Measurements from ENCODE around the gene ANKRD66.
"Not testable (repeated sequence)": the region's sequence is repeated elsewhere in the genome, so short reads cannot be mapped to it uniquely, and the experiment has no call there.

Gene ANKRD66

DNA sequence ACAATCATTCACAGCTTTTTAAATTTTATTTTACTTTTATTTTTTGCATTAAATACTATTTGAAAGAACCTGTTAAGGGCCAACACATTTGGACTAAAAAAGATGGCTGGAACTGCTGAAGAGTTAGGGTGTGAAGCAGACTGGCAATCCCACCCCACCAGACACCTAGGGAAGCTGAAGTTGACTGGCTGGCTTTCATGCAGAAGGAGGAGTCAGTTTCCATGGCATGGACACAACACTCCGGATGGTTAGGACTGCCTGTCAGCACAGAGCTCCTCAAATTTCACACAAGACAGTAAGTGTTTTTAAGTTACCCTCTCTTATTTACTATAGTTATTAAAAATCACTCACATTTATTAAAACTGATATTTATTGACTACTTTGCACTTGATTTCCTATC is at the start of gene ANKRD66:
Gene ANKRD66 (plus strand): TSS at position 238 of the 400 bp plus-strand sequence. CDS start 5,016 bp downstream, outside the sequence.
- no peak for DNase-seq

DNA sequence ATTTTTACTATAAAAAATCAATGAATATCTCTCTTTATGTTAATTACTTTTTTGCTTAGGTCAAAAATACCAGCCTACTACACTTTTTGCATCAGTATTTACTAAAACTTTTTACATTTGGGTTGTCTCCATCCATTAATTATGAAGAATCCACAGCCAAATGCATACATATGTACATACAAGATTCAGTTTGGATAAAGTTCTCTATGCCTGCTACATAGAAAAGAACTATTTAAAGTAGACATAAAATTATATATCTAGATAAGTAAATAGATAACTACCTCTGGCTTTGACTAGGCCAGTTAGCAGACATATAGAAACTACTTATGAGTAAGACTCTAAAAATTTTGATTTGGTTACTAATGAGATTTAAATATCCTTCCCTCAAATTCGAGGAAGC is 46.8 kb upstream of the ANKRD66 start:
- no peak for DNase-seq

DNA sequence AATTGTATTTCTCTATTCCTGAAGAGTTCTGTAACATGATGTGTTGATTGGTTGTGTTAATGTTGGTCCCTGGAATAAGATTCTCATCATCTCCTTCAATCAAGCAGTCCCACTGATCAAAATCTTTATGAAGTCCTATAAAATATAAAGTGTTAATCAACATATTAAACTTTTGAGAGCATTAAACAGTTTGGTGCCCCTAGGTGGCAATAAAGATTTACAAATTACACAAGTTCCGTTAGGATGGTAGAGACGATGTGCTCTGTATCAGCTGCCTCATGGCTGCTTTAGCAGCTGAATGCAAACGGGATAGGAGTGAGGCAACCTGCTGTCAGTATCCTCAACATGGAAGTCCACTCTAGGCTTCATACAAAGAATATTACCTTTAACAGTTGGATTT is 42.2 kb upstream of the ANKRD66 start:
- DNase-seq = peak; percentile 32

DNA sequence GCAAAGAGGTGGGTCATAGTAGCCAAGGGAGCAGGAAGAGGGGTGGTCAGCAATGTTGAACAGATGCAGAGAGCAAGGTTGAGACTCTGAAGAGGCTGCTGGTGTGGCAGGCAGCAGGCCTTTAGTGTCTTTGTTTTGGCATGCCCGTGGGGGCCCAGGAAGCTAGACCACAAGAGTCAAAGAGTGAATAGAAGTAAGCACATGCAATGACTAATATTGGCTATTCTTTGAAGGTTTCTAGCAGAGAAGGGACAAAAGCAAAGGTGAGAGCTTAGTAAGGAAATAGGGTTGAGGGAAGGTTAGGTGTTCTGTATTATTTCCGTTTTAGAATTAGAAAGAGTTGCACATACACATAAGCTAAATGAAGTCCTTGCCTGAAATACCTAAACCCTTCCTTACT is 40.3 kb upstream of the ANKRD66 start:
- no peak for DNase-seq

DNA sequence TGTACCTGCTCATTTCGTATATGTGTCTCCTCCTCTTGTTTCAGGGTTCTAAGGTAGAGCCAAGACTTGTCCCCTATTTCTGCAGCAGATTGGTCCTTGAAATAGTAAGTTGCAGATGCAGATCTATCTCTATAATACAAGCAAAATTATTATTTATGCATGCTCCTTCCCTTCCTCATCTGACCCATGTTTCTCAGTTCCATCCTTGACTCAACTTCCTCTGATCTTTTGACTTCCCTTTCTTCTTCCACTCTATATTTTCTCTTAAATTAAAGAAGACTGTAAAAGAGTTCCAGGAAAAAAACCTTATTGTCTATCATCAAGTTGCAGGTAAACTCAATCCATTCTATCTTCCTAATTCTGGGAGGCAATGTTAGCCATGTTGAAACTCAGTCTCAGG is 35.2 kb upstream of the ANKRD66 start:
- no peak for DNase-seq

DNA sequence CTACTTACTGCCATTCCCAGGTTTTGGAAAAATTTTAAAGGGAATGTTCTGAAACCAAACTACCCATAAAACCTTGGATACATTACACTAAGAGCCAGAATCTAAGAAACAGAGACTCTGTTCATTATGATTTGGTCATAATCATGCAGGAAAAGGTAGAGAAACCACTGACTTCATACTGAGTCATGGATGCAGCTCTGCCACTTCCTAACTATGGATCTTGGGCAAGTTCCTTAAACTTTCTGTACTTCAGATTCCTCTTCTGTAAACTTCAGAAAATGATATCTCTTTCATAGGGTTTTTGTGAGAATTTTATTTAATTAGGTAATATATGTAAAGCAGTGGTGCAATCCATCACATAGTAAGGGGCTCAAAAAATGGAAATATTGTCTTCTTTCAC is 31.6 kb upstream of the ANKRD66 start:
- DNase-seq = peak; percentile 5

DNA sequence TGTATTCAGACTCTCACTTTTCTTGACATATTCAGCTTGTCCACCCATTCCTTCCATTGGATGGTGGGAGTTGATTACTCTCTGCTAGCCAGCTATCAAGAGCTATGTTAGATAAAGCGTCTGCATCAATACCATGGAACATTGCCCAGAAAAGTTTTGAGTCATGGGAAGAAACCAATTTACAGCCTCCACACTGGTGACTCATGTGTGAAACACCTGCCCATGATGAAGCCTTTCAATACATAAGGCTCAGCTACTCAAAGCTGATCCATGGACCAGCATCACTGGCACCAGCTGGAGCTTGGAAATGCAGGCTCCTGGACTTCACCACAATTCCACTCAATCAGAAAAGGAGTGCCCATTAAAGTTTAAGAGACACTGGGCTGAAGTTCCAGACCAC is 27.6 kb upstream of the ANKRD66 start:
- peak; percentile 57 for DNase-seq

DNA sequence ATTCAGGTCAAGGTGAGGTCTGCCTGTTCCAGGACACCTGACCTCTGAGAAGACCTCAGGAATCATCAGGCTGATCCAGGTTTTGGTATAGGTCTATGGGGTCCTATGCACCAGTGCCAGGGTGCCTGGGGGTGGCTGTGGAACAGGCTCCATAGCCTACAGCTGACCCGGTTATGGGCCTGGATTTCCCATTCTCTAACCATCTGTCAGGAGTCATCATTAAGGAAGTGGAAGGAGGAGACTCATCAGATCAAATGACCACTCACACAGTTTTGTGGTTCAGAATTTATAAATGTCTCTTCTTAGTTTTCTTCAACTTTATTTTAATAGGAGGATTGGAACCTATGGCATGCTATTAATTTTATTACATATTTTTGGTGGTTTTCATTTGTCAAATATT is 26.3 kb upstream of the ANKRD66 start:
- DNase-seq = no peak

DNA sequence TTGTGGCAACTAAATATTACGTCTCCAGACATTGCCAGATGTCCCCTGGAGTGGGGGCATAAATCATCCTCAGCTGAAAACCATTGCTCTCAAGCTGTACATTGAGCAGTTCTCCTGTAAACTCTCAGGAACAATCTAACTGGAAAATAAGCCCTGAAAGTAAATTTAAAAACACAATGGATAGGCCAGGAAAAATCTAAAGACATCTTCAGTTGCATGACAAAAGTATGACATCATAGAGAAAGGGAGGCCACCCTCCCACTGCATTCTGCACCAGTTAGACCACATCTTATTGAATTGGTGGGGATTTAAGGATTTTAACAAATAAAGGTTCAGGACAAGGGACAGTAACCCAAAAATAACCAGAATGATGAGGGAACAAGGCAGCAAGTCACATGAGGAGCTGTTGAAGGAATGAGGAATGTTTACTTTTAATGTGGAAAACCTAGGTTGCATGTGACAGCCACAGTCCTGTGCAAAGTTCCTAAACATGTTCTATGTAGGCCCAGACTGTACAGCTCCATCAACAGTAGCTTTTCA is 16.9 kb upstream of the ANKRD66 start:
- no peak for DNase-seq

DNA sequence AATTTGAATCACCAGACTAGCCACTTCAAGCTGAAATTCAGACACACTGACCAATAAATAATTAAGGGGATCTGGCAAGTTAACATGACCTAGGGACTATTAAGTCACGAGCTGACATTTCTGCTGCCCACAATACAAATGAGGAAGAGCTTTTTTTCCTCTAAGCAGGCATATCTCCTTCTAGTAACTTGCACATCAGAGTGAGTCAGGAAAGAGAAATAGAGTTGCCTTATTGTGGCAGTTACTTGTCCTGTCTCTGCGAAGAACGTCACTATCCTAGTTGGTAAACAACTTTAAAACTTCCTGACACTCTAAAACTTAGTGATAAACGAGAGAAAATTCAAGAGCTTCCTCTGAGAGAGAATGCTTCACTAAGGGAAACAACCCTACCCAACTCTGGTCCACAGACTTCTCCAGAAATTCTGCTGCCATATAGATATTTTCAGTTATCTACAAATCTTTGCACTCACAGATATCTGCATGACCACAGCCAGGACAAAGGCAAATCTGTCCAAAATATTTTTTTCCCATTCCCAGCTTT is 15.7 kb upstream of the ANKRD66 start:
- no peak for DNase-seq

DNA sequence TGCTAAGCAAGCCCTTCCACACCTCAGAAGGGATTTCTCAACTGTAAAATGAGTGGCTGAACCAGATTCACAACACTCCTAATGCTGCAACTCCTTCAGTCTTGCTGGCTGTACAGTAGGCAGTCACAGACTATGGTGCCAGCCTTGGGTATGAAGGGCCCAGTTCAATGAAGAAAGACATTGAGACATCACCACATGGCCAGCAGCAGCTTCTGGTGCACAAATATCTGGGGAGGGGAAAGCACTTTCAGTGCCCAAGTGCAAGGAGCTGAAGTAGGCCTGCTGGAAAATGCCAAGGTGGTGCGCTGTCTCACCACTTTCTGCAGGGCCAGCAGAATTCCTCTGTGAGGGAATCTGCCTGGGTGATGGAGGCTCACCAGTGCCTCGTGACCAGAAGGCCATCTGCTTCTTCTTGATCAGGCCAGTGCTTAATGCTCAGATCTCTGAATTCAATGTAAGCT is 13.4 kb upstream of the ANKRD66 start:
- DNase-seq = no peak

DNA sequence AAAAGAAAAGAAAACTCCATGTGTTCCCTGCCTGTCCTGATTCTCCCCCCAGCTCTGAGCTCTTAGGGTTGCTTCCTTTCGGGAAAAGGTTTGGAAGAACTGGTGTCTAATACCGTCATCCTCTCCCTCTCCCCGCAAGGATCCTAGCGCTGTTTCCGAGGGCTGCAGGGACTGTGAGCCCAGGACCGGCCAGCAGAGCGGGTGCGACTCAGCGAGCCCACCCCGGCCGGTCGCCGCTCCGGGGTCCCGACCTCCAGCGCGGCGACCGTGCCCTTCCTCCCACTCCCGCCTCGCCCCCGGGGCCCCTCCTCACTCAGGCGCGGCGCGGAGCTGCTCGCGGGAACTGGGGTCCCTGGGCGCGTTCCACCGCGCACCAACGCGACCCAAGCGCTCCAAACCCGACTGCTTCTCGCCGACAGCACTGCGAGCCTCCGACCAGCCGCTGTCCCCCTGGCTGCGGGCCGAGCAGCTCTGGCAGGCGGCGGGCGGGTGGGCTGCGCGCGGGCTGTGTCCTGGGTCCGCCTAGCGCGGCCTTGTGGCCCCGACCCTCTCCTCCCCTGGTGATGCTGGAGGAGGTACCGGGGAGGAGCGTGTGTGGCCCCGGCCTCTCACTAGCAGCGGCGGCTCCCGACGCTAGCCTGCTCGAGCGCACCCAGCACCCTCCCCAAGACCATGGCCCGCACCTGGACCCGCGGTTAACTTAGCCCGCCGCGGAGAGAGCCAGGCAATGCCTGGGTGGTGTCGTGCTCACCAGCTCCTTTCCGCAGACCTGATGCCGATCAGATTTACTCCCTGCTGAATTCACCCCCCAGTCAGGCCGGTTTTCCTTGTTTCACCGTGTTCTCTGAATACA is 11.6 kb upstream of the ANKRD66 start, which contains the start of gene PLA2G7:
Gene PLA2G7 (minus strand): TSS at position 509 of the 853 bp plus-strand sequence. CDS start 12,484 bp downstream, outside the sequence.
- DNase-seq = no peak

DNA sequence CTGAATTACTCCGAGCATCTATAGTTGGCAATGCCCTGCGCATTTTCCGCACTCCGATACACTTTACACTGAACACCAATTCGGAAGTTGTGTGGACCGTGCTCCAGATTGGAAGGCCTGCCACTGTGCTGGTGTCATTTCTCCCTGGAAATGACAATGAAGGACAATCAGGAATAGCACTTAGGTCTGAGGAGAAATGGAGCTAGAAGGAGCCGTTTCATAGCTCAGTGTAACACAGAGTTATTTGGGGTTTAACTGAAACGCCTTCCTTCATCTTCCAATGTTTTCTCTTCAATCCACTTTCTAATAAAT is 11.1 kb upstream of the ANKRD66 start:
- DNase-seq = no peak

DNA sequence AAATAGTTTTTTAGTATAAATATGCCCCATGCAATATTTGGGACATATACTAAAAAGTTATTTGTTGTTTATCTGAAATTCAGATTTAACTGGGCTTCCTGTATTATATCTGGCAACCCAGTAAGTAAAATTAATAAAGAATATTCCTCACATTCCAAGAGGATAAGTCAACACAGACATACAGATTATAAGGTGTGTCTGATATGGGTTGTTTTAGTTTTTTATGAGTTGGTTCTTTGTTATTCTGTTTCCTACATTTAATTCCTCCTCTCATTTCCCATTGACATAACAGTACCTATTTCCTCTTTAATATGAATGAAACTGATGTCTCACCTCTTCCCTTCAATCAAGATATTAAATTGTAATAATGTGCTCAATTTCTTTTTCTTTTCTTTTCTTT is 9.8 kb upstream of the ANKRD66 start:
- no peak for DNase-seq

DNA sequence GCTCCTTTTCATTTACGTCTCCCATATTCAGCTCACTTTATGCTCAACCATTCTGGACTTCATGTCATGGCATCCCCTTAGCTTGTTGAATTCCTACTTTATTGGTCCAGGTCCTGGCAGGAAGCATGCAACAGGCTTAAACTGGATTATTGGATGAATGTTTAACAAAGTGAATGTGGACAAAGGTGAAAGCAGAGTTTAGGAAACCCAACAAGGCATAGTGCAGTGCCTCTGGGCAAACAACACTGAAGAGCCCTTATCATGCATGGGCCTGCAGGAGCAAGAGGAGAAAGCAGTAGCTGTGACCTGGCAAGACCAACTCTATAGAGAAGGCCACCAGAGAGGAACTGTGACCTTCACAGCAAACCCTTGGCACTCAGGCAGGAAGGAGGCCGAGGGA is 5.3 kb upstream of the ANKRD66 start:
- DNase-seq = no peak

DNA sequence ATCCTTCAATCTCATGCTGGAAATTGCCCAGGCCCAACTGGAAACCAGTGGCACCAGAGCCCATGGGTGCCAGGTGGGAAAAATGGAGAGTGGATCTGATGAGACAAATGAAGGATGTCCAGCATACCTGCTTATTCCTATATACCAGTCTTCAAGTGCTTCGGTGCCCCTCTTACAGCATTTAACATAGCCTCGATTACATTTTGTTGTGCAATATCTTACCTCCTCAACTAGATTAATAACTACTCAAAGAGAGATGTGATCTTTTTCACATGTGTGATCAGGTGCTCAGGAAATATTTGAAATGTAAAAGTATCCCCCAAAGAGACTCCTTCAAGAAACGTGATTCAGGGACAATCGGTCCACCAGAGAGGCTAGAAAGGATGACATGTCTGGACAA is 4.8 kb upstream of the ANKRD66 start:
- no peak for DNase-seq

DNA sequence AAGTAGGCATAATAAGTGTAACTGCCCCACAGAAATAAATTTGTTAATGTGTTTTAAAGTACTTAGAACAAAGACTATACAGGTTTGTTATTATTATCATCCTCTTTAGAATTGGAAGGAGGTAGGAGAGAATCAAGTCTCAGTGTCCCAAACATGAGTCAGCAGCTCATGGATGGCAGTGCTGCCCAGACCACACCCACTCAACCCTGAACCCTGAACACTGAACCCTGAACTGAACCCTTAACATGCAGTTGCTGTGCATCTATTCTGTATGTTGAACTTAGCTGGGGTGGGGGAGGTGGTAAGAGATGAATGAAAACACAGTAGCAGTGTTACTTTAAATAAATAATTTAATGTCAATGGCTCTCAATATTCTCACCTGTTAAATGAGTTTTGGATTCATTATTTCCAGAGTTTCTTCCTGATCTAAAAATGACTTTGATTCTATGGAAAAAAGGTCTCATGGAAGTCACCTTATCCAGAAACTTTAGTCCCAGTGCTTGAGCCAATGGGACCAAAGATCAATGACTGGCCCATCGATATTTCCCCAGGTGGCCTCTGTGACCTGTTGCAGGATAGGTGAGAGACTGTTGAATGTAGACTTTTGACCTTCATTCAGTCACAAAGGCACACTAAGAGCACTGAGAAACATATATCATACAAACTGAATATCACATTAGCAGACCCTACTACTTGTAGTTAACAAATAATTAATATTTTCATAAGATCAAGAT is 3.1 kb upstream of the ANKRD66 start:
- DNase-seq = no peak

DNA sequence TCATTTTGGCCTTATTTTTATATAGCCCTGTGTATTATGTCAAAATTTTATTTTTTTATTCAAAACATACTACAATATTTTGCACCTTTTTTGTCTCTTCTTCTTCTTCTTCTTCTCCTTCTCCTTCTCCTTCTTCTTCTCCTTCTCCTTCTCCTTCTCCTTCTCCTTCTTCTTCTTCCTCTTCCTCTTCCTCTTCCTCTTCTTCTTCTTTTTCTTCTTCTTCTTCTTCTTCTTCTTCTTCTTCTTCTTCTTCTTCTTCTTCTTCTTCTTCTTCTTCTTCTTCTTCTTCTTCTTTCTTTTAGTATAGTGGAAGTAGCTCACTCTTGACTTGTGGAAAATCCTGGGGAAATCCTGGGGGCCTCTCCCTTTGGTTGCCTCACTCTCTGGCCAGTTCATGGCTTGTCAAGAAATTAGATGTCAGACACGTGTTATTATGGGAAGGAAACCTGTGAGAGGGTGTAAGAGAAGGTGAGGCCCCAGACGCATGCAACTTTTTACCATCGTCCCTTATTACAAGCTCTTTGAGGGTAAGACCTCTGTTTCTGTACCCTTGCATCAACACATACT is 2.5 kb upstream of the ANKRD66 start:
- DNase-seq = not testable (repeated sequence)

DNA sequence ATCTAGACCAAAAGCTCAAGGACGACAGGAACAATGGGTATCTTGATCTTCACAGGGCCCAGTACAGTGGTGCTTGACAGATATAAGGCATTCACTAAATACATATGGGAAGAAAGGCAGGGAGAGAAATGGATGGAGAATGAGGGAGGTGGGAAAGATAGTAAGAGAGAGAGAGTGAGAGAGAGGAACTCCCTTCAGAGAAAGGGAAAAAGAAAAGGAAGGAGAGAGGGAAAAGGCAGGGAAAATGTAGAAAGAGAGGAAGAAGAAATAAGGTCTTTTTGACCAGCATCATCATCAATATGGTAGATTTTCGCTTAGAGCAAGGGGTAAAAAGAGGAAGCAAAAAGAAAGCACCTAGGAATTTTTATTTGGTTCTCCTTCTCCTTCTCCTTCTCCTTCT is 760 bp upstream of the ANKRD66 start:
- no peak for DNase-seq

DNA sequence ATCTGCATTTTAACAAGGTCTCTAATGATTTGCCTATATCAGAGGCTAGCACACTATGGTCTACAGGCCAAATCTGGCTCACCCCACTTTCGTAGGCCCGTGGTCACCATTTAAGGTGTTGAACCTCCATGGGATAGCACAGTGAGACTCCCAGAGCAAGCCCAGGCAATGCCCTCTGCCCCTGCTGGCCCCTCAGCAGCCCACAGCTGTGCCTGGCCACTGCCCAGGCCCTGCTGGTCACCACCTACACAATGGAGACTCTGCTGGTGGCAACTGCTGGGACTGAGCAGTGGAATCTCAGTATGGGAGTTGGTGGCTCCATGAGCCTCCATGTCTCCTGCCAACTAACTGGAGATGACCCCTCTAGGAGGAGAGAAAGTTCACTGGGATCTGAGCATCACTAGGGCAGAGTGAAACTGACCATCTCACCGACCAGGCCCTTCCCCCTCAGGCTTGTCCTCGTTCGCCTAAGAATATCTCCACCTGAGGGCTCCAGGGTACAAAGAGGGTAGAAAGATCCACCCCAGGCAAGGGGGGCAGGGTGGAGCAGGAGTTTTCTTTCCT is 2.3 kb downstream of the ANKRD66 start:
- no peak for DNase-seq

DNA sequence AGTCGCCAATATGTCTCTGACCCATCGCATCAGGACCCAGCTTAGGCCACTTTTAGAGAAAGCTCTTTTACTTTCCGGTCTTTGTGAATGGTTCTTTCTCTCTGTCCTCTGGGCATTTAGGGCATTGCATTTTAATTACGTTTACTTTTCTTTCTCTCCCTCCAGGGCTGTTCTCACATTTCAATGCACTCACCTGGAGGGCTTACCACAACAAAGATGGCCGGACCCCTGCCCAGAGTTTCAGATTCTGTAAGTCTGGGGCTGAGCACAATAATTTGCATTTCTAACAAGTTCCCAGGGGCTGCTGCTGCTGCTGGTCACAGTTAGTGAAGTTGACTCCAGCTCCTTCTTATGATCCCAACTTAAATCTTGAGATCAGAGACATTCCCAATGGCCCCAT is 3.0 kb downstream of the ANKRD66 start:
- DNase-seq = no peak

DNA sequence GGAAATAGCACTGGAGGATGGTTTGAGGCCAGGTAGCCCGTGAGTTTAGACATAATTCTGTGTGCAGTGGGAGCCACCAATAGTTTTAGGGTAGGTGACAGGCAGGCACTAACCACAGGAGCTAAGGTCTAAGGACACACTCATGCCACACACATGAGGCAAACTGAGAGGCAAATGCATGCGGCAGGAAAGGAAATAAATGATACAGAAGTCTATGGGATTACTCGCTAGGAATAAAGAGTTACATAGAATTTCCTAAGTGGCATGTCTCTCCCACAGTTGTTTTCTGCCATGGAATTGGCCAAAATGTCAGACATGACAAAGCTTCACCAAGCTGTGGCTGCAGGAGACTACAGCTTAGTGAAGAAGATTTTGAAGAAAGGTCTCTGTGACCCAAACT is 4.9 kb downstream of the ANKRD66 start:
- no peak for DNase-seq

DNA sequence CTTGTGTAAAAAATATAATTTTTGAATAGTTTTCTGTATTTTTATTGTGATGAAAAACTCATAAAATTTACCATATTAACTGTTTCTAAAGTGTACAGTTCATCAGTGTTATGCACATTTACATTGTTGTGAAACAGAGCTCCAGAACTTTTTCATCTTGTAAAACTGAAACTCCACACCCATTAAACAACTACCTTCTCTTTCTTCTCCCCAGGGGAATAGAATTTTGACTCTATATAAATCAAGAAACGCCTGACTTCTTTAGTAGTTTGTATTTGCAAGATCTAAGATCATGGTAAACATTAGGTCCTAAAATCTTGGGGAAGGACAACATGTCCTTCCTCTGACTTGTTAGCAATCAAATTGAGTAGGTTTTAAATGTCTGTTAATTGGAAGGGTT is 9.1 kb downstream of the ANKRD66 start:
- DNase-seq = no peak
